Endometrial microvascular endothelial cells (primary cell): ENCODE data around the gene GP9. TPM values are rescaled to one million over a fixed set of nuclear protein-coding genes. Genes with fewer than 3 reads are reported as not detected.

Source experiments
- in situ Hi-C: cut with HindIII; loops from 2 replicates; pipeline ENCODE4 v1.10.0; 2017; ENCODE audit warnings: low sequenced_read_pairs, low pct_unique_long_range_greater_than_20kb; ENCODE audit errors: inconsistent ontology term
- total RNA-seq: library from RNA; depleted of rRNA; stranded (reverse); fragments of >200 nt; gene quantifications from one replicate; pipeline ENCODE4 v1.2.3, GENCODE V29; 2015; ENCODE audit errors: inconsistent ontology term

GP9 gene
- total RNA-seq: not detected

DNA sequence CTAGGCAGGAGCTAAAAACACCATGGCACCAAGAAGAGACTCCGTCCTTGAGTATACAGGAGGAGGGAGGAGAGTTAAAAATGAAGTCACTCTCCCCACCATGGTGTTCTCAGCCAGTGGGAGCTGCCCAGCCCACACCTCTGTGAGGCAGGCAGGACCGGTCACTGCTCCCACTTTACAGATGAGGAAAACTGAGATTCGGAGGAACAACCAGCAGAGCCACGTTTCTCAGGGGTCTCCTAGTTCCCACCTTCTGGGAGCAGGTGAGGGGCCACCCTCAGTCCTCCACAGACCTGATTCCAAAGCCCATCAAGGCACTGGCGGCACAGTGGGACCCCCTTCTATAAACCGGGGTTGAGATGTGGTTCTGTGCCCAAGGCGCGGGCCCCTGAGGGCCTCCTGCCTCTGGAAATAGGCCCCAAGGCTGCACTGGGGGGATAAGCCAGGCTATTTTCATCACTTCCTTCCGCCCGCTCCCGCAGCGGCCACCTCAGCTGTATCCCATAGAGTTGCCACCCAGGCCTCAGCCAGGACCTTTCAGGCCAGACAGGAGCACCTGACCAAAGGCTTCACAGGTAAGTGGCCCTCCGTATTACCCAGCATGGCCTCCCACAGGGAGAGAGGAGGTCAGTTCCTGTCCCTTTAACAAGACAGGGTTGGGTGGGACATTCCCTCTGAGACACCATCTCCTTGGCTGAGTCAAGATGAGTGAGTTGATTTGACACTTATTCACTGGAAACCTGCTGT lies at the start of gene GP9:
Gene GP9 (plus strand): TSS at position 504 of the 747 bp plus-strand sequence. CDS start 961 bp downstream, outside the sequence.
- in situ Hi-C loops: no loop called here

DNA sequence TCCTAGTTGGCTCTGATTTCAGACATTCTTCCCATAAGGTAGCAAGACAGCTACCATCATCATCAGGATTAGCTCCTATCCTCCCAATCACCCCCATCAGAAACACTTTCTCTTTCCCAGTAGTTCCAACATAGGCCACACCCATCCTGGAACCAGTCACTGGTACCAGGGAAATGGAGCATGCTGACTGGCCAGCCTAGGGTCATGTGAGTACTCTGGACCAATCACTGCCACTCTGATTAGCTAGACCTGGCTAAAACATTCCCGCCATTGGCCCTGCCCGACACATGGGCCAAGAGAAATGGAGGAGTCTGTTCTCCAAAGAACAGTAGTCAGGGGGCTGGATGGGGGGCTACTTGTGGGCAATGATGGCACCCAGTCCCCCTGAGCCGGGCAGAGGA lies 47.1 kb upstream of the GP9 start:
- in situ Hi-C loops: no loop called here

DNA sequence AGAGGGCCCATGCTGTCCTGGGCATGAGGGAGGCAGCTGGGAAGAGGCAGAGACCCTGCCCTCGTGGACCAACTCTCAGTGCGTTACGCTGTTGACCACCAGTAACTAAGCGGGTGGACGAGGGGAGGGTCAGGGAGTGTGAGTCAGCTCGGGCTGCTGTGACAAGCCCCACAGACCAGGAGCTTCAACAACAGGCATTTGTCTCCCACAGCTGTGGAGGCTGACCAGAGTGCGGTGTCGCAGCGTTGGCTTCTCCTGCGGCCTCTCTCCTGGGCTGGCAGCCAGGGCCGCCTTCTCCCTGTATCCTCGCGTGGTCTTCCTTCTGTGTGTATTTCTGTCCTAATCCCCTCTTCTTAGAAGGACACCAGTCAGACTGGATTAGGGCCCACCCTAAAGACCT lies 46.4 kb upstream of the GP9 start:
- in situ Hi-C loops: no loop called here

DNA sequence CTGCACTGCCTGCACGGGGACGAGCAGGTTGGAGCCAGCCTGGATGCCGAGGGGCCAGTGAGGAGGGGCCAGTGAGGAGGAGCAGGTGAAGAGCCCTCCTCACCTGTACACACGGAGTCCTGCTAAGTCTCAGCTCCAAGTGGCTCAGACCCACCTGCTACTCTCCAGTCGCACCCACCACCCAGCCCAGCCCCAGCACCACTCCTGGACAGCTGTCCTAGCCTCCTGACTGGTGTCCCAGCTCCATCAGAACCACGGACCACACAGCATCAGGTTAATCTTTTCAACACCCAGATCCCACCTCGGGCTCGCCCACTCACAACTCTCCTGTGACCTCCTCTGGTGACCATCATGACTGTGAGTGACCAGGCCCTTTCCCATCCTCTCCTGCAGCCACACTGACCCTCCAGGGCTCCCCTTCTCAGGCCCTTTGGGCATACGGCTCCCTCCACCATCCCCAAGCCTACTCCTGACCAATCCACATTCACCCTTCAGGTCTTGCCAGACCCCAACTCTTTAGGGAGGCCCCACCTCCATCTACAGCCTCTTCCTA lies 45.7 kb upstream of the GP9 start:
- in situ Hi-C loops: no loop called here

DNA sequence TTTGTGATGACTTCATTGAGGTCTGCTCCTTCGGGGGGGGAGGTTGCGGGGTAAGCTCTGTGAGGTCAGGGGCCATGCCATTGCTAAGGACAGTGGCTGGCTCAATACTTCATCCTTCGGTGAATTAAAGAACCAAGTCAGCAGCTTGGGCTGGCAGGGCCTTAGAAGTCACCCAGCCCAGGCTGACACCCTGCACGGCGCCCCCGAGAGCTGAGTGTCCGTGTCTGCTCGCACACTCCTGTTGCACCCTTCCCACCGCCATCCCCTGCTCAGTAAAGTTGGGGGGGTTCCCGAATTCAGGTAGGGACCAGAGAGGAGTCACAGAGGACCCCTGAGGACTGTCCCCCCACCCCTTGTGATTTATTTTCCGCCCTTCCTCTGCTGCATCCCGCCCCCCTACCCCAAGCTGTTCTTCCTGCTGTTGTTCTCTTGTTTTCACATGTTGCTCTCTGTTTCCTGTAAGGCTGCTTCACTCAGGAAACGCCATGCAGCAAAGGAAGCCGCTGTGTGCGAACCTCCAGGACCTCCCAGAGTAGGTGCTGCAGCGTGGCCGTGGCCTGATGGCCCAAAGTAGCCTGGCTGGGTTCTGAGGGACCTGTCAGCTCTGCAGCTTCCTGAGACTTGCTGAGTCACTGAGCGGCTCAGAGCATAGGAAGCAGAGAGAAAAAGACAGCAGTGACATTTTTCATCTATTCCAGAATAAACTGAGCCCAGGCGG lies 45.0 kb upstream of the GP9 start:
- in situ Hi-C loops: no loop called here

DNA sequence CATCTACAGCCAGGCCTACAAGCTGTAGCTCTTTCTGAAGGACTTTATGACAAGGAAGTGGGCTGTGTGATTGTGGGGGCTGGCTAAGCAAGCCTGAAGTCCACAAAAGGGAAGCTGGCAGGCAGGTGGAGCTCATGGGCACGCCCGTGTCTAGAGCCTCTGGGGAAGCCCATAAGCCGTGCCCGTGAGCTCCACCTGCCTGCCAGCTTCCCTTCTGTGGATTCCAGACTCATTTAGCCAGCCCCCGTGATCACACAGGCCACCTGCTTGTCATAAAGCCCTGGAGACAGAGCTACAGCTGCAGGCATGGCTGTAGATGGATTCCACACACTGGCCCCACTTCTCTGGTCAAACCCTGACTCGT lies 44.2 kb upstream of the GP9 start:
- in situ Hi-C loops: no loop called here

DNA sequence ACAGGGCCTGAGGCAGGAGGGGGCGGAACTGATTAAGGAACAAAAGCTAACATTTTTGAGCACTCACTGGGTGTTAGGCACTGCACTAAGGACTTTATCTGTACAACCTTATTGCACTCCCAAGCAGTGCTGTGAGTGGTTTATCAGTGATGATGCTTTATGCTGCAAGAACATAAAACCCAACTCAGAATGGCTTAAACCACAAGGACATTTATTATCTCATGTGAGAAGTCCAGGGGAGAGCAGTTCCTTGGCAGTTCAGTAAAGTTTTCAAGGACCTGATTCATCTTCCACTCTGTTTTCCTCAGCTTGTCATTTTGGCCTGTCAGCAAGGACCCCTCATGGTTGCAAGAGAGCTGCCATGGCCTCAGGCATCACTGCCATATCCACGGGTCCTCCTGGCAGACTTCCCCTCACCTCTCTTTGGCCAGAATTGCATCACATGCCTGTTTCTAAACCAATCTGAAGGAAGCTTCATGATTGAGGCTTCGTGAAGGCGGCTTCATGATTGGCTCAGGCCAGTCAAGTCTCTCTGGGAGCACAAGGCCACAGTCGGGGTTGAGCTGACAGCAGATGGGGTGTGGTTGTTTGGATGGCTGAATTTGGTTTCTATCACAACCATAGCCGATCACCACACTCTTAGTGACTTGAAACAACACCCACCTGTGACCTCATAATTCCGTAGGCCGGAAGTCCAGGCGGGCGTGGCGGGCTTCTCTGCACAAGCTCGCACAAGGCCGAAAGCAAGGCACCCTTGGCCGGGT lies 43.7 kb upstream of the GP9 start:
- in situ Hi-C loops: no loop called here

DNA sequence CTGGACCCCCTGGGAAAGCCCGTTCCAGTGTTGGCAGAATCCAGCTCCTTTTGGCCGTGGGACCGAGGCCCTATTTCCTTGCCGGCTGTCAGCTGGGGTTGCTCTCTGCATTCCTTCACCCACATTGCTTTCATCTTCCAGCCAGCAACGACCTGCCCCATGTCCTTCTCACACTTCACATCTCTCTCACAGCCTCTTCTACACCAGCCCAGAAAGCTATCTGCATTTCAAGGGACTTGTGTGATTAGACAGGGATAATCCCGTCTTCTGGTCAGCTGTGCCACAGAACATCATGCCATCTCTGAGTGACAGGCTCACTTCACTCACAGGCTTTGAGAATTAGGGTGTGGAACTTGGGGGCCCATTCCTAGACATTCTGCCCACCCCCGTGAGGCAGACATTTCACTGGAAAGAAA lies 43.1 kb upstream of the GP9 start:
- in situ Hi-C loops: no loop called here

DNA sequence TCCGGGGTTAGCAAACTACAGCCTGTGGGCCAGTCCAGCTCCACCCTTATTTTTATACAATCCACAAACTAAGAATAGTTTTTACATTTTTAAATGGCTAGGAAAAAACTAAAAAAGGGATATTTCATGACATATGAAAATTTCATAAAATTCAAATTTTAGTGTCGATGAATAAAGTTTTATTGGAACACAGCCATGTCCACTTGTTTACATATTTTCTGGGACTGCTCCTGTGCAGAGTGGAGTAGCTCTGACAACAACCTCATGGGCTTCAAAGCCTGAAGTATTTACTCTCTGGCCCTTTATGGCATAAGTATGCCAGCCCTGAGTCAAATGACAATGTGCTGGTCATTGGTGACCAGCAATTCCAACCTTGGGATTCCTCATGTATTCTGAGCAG lies 42.3 kb upstream of the GP9 start:
- in situ Hi-C loops: no loop called here

DNA sequence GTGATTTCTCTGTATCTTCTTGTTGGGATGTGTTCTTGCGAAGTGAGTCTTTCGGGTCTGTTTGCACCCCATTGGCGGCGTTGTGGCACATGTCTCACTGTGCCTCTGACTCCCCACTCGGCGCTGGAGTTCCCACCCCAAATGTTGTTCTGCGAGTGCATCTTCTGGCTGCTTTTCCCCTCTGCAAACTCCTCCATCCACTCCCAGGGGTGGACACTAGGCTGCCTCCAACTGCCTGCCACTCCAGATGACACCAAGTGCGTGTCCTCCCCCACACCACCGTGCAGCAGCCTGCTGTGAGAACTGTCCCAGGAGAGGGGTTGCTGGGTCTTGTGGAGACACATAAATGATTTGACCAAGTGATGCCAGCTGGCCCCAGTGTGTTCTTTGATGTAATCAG lies 41.8 kb upstream of the GP9 start:
- in situ Hi-C loops: no loop called here

DNA sequence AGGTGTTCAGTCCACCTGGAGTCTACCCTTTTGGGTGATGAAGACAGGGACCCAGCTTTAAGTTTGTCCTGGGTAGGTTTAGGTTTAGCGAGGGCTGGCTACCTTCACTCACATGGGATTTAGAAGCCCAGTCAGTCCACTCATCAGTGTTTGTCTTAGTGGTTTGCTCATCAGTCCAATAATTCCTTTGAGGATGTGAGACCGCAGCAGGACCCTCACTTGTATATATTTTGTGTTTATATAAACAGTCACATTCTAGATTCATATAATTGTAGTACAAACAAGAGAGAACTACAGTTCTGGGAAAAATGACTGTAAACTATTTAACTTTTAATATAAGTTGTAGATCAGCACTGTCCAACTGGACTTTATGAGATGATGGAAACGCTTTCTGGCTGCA lies 41.3 kb upstream of the GP9 start:
- in situ Hi-C loops: no loop called here

DNA sequence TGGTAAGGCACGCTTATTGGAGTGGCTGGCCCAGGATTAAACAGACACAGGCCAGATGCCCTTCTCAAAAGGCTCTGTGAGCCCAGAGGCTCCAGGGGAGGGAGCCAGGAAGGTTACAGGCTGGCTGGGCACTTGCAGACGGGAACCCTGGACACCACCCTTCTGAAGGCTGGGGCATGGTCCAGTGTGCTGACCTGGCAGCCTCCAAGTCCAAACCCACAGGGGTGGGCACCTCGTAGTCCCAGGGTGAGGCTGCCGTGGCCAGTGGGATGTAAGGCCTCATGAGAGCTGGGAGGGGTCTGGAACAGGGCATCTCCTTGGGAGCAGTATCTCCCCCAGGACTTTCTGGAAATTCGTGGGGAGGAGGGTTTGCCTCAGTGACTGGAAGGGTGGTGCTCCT lies 39.9 kb upstream of the GP9 start:
- in situ Hi-C loops: no loop called here

DNA sequence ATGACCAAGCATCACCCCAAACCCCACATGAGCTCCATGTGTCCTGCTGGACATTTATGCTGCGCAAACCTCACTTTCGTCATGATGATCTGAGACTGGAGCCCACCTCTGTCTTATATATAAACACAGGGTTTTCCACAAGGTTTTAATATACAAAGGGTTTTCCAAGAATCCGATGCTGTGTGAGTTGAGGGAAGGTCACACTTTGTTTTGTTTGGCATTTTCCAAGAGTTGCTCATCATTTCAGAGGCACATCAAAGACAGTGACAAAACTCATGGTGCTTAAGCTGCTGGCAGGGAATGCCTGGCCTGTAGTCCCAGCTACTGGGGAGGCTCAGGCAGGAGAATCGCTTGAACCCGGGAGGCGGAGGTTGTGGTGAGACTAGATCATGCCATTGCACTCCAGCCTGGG lies 39.4 kb upstream of the GP9 start:
- in situ Hi-C loops: no loop called here

DNA sequence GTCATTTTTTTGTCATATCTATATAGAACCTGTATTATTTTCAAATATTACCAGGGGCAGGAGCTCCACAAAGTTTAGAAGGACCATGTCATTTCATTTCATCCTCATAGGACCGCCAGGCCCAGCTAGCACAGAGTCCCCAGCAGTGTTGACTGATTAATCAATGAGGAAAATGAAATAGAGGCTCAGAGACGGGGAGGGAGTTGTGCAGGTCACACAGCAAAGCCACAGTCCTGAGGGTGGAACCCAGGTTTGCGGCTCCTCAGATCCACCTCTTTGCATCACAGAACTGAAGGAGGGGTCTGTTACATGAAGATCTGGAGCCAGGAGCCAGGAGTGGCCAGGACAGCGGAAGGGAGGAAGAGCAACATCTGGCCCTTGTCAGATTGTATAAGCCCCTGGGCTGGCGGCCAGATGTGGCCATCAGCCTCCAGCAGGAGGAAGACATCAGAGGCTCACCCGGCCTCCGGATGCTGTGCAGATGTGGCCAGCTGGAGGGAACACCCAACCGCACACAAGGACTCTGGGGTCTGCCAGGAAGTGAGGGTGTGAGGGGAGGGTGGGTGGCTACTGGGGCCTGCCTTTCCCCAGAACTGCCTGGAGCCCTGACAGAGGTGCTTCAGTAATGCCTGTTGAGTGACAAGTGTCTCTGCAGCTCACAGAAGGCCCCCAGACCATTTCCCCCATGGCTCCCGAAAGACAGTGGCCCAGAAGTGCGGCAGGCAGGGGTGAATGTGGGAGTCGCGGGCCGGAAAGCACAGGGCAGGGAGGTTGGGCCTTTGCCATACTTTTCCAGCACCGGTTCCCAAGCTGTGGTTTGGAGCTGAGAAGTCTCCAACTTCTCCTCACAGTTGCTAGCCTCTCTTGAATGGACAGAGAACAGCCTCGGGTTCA lies 38.2 kb upstream of the GP9 start:
- in situ Hi-C loops: no loop called here

DNA sequence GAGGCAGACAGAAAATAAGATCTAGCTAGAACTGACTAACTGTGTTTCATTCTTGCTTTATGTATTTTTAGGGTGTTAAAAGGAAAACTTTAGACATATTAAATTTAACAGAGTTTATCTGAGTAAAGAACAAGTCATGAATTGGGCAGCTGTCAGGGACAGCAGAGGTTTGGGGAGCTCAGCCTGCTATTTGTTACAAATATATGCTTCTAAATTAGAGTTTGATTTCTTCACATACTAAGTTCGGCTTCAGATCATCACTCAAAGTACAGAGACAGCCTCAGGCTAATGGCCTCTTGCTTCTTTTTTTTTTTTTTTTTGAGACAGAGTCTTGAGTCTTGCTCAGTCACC lies 37.6 kb upstream of the GP9 start:
- in situ Hi-C loops: no loop called here

DNA sequence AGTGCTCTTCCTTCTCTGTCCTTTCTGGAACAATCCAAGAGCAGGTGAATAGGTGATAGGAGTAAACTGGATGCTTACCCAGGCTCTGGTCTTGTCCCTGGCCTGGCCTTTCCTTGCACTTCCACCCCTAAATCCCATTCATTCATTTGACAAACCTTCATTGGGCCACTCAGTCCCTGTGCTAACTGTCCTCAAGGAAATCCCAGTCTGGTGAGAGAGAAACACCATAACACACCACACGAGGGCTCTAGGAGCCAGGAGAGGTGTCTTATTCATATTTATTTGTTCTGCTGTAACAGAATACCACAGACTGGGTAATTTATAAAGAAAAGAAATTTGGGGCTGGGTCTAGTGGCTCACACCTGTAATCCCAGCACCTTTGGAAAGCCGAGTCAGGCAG lies 36.7 kb upstream of the GP9 start:
- in situ Hi-C loops: no loop called here

DNA sequence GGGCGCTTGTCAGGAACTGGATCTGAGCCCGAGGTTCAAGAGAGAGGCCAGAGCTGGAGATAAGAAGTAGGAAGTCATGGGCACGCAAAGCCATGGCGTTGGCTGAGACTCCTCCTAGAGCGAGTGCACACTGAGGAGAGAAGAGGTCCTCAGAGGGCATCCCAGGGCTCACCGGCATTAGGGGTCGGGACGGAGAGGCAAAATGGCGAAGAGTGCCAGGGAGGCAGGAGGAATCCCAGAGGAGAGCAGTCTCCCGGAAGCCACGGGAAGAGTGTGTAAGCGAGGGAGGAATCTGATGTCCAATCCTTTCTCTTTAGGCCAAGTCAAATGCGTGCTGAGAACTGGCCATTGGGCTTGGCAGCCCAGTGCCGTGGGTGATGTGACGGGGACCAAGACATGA lies 35.5 kb upstream of the GP9 start:
- in situ Hi-C loops: no loop called here

DNA sequence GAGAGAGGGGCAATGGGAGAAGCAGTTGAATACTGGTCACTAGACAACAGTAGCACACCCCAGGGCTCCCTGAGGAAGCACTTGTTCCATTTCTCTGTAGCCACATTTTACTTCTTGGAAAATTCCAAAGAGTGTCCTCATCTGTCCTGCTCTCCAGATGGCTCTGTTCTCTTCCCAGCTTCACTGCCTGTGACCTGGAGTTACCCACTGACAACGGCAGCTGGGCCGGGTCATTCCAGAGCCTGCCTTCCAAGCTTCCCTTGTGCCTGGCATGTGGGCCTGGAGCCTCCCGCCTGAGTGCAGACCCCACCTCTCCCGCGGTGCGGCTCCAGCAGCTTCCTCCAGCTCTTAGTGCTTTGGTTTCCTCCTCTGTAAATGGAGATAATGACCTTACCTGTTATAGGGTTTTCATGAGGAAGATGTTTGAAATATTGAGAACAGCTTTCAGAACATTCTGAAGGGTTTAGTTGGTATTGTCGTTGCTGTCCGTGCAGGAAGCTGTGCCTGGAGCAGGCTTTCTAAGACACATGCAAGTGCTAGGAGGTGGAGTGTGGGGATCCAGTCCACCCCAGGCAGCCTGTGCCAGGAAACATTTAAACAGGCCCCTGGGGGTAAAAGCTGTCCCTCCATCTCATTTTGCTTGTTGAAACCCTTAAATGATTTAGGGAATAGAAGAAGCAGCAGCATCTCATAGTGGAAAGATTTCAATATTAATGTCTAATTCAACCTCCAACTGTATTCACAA lies 34.7 kb upstream of the GP9 start:
- in situ Hi-C loops: no loop called here
